ENCODE measurements around the gene KIF16B. TPM values are rescaled to one million over a fixed set of nuclear protein-coding genes. Genes with fewer than 3 reads are reported as not detected.
A peak's percentile ranks its signal among the peaks of the same experiment; 100 is the strongest.
"Not testable (repeated sequence)": the region's sequence is repeated elsewhere in the genome, so short reads cannot be mapped to it uniquely, and the experiment has no call there.

The KIF16B gene
- total RNA-seq, 1 donor from 2014 or later: 8.1 TPM

- Mint-ChIP-seq H3K9me3 (peaks cover 3% of the 10 kb centered on the region), H3K4me1 (peaks cover 7% of the 10 kb centered on the region), H3K27ac (no peak overlapping the region), H3K27me3 (no peaks in the 10 kb centered on the region), H3K36me3 (ENCODE audit: low read depth) (no peaks in the 10 kb centered on the region), H3K4me3 (no peak overlapping the region)
- intact Hi-C loops (cut with micrococcal nuclease): no loop called here
- DNase-seq: no peak
Measured at GRCh38 chr20:16537025-16537665, 36.1 kb downstream of the KIF16B start.

GRCh38 chr20:16535277-16535676, 38.0 kb downstream of the KIF16B start:
- Mint-ChIP-seq H3K36me3 (ENCODE audit: low read depth) (no peaks in the 10 kb centered on the region), H3K9me3 (peaks cover 3% of the 10 kb centered on the region), H3K4me3 (no peak overlapping the region), H3K27me3 (no peaks in the 10 kb centered on the region), H3K4me1 (peaks cover 7% of the 10 kb centered on the region), H3K27ac (no peak overlapping the region)
- DNase-seq: no peak
- intact Hi-C loops (cut with micrococcal nuclease): no loop called here

- H3K4me1 Mint-ChIP-seq: no peaks in the 10 kb centered on the region
- no peaks in the 10 kb centered on the region for H3K36me3 Mint-ChIP-seq (ENCODE audit: low read depth)
- no peaks in the 10 kb centered on the region for H3K27me3 Mint-ChIP-seq
- no peaks in the 10 kb centered on the region for H3K9me3 Mint-ChIP-seq
- H3K27ac Mint-ChIP-seq: no peak overlapping the region
- DNase-seq: no peak
- intact Hi-C loops (cut with micrococcal nuclease): no loop called here
- no peak overlapping the region for H3K4me3 Mint-ChIP-seq
Measured at GRCh38 chr20:16533502-16533901, 39.7 kb downstream of the KIF16B start.

GRCh38 chr20:16531485-16531884, 41.8 kb downstream of the KIF16B start:
- intact Hi-C loops (cut with micrococcal nuclease): no loop called here
- H3K27ac Mint-ChIP-seq: no peak overlapping the region
- DNase-seq: no peak
- no peaks in the 10 kb centered on the region for H3K27me3 Mint-ChIP-seq
- no peak overlapping the region for H3K4me3 Mint-ChIP-seq
- no peaks in the 10 kb centered on the region for H3K4me1 Mint-ChIP-seq
- no peaks in the 10 kb centered on the region for H3K9me3 Mint-ChIP-seq
- peaks cover 1% of the 10 kb centered on the region for H3K36me3 Mint-ChIP-seq (ENCODE audit: low read depth)

GRCh38 chr20:16530201-16530681, 43.0 kb downstream of the KIF16B start:
- Mint-ChIP-seq H3K27ac (no peak overlapping the region), H3K36me3 (ENCODE audit: low read depth) (peaks cover 7% of the 10 kb centered on the region), H3K4me3 (no peak overlapping the region), H3K9me3 (no peaks in the 10 kb centered on the region), H3K27me3 (no peaks in the 10 kb centered on the region), H3K4me1 (no peaks in the 10 kb centered on the region)
- intact Hi-C loops (cut with micrococcal nuclease): no loop called here
- no peak for DNase-seq

GRCh38 chr20:16528078-16528477, 45.2 kb downstream of the KIF16B start:
- DNase-seq: no peak
- Mint-ChIP-seq H3K27ac (no peak overlapping the region), H3K4me3 (no peak overlapping the region), H3K4me1 (no peaks in the 10 kb centered on the region), H3K36me3 (ENCODE audit: low read depth) (peaks cover 12% of the 10 kb centered on the region), H3K9me3 (no peaks in the 10 kb centered on the region), H3K27me3 (no peaks in the 10 kb centered on the region)
- intact Hi-C loops (cut with micrococcal nuclease): no loop called here

- peaks cover 4% of the 10 kb centered on the region for H3K9me3 Mint-ChIP-seq
- H3K36me3 Mint-ChIP-seq (ENCODE audit: low read depth): peaks cover 15% of the 10 kb centered on the region
- H3K4me1 Mint-ChIP-seq: no peaks in the 10 kb centered on the region
- H3K27ac Mint-ChIP-seq: no peak overlapping the region
- no peak overlapping the region for H3K4me3 Mint-ChIP-seq
- no peaks in the 10 kb centered on the region for H3K27me3 Mint-ChIP-seq
- no peak for DNase-seq
- intact Hi-C loops (cut with micrococcal nuclease): no loop called here
Measured at GRCh38 chr20:16527438-16527837, 45.8 kb downstream of the KIF16B start.

- Mint-ChIP-seq H3K36me3 (ENCODE audit: low read depth) (peaks cover 15% of the 10 kb centered on the region), H3K27ac (no peak overlapping the region), H3K27me3 (no peaks in the 10 kb centered on the region), H3K4me1 (no peaks in the 10 kb centered on the region), H3K4me3 (no peak overlapping the region), H3K9me3 (peaks cover 4% of the 10 kb centered on the region)
- intact Hi-C loops (cut with micrococcal nuclease): no loop called here
- DNase-seq: no peak
Measured at GRCh38 chr20:16526433-16527380, 46.5 kb downstream of the KIF16B start.

GRCh38 chr20:16522651-16523050, 50.6 kb downstream of the KIF16B start:
- H3K27me3 Mint-ChIP-seq; H3K4me3 Mint-ChIP-seq; DNase-seq; H3K4me1 Mint-ChIP-seq; H3K27ac Mint-ChIP-seq; H3K9me3 Mint-ChIP-seq; intact Hi-C loops (cut with micrococcal nuclease): not testable (repeated sequence)
- peaks cover 19% of the 10 kb centered on the region for H3K36me3 Mint-ChIP-seq (ENCODE audit: low read depth)

- intact Hi-C loops (cut with micrococcal nuclease): no loop called here
- Mint-ChIP-seq H3K9me3 (peaks cover 4% of the 10 kb centered on the region), H3K4me1 (no peaks in the 10 kb centered on the region), H3K27ac (no peak overlapping the region), H3K4me3 (no peak overlapping the region), H3K36me3 (ENCODE audit: low read depth) (peaks cover 12% of the 10 kb centered on the region), H3K27me3 (no peaks in the 10 kb centered on the region)
- DNase-seq: no peak
Measured at GRCh38 chr20:16520154-16520553, 53.1 kb downstream of the KIF16B start.

- intact Hi-C loops (cut with micrococcal nuclease): loop anchor here (5.0 kb wide), 1 partner anchor 303 kb away; no protein-coding TSS in a partner anchor
- H3K27me3 Mint-ChIP-seq, H3K9me3 Mint-ChIP-seq, H3K4me3 Mint-ChIP-seq, H3K4me1 Mint-ChIP-seq, H3K27ac Mint-ChIP-seq, DNase-seq: not testable (repeated sequence)
- peaks cover 10% of the 10 kb centered on the region for H3K36me3 Mint-ChIP-seq (ENCODE audit: low read depth)
Measured at GRCh38 chr20:16519673-16520072, 53.6 kb downstream of the KIF16B start.

GRCh38 chr20:16518784-16519084, 54.5 kb downstream of the KIF16B start:
- H3K27ac Mint-ChIP-seq: no peak overlapping the region
- H3K9me3 Mint-ChIP-seq: peaks cover 4% of the 10 kb centered on the region
- H3K36me3 Mint-ChIP-seq (ENCODE audit: low read depth): peaks cover 8% of the 10 kb centered on the region
- DNase-seq: no peak
- H3K27me3 Mint-ChIP-seq: no peaks in the 10 kb centered on the region
- intact Hi-C loops (cut with micrococcal nuclease): loop anchor here (1.0 to 5.0 kb wide), 2 partner anchors 243 to 304 kb away; no protein-coding TSS in a partner anchor
- H3K4me1 Mint-ChIP-seq: no peaks in the 10 kb centered on the region
- no peak overlapping the region for H3K4me3 Mint-ChIP-seq

GRCh38 chr20:16517946-16518783, 55.1 kb downstream of the KIF16B start:
- intact Hi-C loops (cut with micrococcal nuclease): loop anchor here (1.0 to 5.0 kb wide), 2 partner anchors 243 to 304 kb away; no protein-coding TSS in a partner anchor
- Mint-ChIP-seq H3K4me1 (no peaks in the 10 kb centered on the region), H3K27ac (no peak overlapping the region), H3K27me3 (no peaks in the 10 kb centered on the region), H3K4me3 (no peak overlapping the region), H3K36me3 (ENCODE audit: low read depth) (peaks cover 9% of the 10 kb centered on the region), H3K9me3 (peaks cover 4% of the 10 kb centered on the region)
- DNase-seq: peak; percentile 69
